GM21737 (cell line): ENCODE data around the gene ATXN7L1.
A peak's percentile ranks its signal among the peaks of the same experiment; 100 is the strongest.

Source experiments
- ATAC-seq: cut with Tn5 transposase; IDR thresholded peaks from one replicate; pipeline ENCODE4 v1.9.1; 2021; ENCODE audit warnings: mild to moderate bottlenecking, moderate library complexity; ENCODE audit not compliant: unreplicated experiment

Gene ATXN7L1

GRCh38 chr7:105830405-105831301 lies 45.7 kb downstream of the ATXN7L1 start:
- no peak for ATAC-seq

DNA sequence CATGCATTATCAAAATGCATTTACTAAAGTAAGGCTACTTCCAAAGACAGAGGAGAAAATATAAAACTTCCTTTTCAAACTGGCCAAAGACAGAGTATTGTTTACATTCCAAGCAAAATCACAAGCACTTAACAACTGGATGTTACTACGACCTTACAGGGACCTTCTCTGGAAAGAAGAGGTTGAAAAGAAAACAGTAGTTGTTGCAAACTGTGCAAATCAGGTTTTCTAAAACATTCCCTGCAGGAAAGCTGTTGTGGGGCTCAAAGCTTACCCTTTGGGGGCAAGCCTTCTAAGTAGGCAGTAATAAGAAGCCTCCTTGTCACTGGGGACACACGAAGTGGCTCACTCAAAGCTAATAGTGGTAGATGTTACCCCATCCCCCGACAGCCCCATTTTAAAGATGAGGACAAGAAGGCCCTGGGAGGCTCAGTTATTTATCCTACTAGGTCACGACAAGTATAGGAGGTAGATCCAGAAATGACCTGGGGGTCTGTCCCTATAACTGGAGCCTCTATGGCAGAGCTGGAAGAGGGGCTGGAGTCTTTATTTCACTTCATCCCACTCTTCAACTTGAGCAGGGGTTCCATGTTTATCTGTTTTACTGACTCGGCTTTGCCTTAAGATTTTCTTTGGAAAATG lies 46.6 kb downstream of the ATXN7L1 start:
- ATAC-seq: no peak

- ATAC-seq: no peak
These were observed 48.3 kb downstream of the ATXN7L1 start for GRCh38 chr7:105828141-105828540.

DNA sequence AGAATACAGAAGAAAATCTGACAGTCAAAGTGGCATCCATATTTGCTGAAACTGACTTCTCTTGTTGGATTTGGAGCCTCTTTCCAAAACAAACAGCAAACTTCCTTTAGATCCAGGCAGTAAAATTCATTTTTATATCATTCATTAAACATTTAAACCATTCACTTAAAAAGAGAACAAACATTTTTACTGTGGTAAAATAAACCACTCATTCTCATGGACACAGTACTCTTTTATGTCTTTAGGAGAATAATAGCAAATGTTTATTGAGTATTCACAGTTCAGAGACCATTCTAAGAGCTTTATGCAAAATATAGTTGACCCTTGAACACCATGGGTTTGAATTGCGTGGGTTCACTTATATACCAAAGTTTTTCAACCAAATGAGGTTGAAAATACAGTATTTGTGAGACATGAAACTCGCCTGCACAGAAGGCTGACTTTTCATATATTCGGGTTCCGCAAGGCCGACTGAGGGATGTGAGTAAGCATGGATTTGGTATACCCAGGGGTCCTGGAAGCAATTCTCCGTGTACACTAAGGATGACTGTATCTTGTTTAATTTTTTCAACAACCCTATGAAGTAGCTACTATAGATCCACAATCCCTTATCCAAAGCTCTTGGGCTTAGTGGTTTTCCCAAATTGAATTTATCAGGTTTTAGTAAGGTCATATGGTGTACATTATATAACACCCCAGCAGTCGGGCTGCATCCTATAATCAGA lies 49.1 kb downstream of the ATXN7L1 start:
- no peak for ATAC-seq

- no peak for ATAC-seq
These were observed 50.3 kb downstream of the ATXN7L1 start for GRCh38 chr7:105826143-105826542.

DNA sequence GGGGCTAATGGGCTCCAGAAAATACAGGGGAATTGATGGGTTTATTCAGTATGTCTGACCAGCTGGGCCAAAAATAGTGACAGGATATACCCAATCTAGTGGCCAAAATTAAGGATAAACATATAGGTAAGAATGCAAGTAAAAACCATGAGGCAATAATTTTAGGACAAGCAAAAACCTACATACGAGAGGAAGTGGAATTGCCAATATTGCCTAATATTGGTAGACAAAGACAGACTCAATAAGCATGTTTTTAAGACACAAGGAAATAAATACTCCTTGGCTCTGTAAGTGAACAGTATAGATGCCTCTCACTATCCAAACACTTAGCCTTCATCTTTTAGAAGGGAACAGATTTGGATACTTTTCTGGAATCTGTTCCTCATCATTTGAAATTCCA lies 51.0 kb downstream of the ATXN7L1 start:
- ATAC-seq: no peak

DNA sequence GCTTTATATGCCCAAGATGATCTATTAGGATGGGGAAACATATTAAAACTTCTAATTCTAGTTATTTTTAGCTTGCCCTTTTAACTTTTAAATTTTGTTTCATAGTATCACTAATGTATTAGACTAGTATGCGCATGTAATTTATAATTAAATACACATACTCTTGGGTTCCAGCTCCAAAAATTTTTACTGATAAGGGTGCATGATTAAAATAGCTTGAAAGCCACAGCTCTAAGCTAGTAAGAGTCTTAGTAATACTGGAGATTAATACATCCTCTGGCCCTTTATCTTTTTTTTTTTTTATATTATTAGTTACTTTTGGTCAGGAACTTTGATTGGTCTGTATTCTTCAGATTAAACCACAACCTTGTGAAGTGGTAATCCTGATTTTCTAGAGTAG lies 53.6 kb downstream of the ATXN7L1 start:
- no peak for ATAC-seq

DNA sequence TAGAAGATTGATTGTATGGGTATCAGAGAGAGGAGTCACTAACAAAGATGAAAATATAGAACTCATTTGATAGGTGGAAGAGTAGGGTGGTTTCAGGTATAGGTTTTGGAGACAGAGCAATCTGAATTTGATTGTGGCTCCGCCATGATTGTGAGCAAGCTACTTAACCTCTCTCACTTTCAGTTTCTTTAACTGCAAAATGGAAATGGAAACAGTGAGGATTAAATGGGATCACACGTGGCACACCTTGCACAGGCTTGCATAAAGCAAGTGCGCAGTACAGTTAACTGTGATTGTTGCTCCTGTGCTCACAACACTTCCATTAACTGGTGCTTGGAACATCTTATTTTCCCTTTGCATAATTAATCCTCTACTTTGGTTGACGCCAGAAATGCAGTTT lies 54.9 kb downstream of the ATXN7L1 start:
- no peak for ATAC-seq

- no peak for ATAC-seq
These were observed 55.9 kb downstream of the ATXN7L1 start for GRCh38 chr7:105820363-105821066.

DNA sequence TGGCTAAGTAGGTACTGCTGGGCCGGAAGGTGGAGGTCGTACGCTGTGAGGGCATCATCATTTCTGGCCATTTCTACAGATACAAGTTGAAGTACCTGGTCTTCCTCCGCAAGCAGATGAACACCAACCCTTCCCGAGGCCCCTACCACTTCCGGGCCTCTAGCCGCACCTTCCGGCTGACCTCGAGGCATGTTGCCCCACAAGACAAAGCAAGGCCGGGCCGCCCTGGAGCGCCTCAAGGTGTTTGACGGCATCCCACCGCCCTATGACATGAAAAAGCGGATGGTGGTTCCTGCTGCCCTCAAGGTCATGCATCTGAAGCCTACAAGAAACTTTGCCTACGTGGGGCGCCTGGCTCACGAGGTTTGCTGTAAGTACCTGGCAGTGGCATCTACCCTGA lies 56.8 kb downstream of the ATXN7L1 start:
- ATAC-seq: no peak

- ATAC-seq: no peak
These were observed 59.3 kb downstream of the ATXN7L1 start for GRCh38 chr7:105816954-105817615.

- no peak for ATAC-seq
These were observed 60.0 kb downstream of the ATXN7L1 start for GRCh38 chr7:105816266-105816843.

DNA sequence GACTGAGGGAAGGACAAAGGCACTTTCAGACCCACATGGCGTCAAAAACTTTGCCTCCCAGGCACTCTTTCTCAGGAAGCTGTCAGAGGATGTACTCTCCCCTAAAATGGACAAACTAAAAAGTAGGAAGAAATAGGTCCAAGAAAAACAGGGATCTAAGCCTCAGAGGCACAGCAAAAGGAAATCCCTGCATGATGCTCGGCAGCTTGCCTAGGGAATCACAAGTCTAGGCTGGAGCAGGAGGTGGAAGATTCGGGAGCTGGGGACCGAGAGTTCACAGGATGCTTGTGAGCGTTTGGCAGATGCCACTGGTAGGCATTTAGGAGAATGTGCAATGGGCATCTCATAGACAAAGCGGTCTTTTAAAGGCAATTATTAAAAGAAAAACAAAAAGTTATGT lies 60.8 kb downstream of the ATXN7L1 start:
- ATAC-seq: no peak

DNA sequence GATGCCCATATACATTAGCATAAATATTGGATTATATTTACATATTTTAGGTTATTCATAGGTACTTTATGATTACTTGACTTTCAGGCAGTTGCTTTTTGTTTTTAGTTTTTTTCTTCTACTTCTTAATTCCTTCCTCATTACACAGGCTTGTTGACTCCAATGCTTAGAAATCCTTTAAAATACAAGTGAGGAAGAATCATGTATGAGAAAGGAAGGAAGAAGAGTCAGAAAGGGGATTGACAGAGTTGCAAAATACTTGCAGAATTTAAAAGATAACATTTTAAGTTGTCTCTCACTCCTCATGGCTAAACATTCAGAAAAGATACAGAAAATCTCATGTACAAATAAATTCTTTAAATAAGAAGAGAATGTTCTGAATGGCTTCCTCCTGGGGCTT lies 61.9 kb downstream of the ATXN7L1 start:
- ATAC-seq: no peak

DNA sequence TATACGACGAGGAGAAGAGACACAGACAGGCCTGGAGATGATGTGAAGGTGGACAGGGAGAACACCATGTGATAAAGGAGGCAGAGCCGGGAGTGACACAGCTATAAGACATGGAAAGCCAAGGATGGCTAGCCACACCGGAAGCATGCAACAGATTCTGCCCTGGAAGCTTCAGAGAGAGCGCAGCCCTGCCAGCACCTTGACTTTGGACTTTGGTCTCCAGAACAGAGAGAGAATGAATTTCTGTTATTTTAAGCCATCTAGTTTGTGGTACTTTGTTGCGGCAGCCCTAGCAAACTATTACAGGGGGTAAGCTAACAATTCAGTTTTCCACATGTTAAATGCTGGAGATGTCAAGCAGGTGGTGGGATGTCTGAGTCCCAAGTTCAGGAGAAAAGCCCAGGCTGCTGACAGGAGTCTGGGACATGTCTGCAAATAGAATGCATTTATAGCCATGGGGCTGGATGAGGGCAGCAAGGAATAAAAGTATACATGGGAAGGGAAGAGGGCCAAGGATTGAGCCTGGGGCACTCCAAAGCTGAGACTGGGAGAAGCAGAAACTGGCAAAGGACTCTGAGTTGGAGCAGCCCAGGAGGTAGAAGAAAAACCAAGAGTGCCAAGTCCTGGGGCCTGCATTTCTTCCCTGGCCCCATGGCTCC lies 65.1 kb downstream of the ATXN7L1 start:
- ATAC-seq: no peak

DNA sequence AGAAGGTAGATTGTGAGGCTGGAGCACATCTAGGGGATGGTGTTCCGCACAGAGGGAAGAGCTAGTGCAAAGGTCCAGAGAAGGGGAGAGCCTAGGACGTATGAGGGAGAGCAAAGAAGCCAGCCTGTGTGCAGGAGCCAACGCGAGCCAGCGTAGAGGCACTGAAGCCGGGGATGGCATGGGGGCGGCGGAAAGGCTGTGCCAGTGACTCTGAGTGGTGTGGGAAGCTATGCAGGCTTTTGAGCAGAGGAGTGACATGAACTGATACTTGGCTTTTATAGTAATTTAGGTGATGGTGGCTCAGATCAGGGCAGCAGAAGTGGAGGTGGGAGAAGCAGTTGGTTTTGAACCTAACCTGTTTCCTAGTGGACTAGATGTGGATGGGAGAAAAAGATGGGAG lies 65.8 kb downstream of the ATXN7L1 start:
- ATAC-seq: no peak

- ATAC-seq: peak; percentile 98
These were observed 67.5 kb downstream of the ATXN7L1 start for GRCh38 chr7:105808703-105809590.

- ATAC-seq: no peak
These were observed 68.2 kb downstream of the ATXN7L1 start for GRCh38 chr7:105808209-105808608.

- no peak for ATAC-seq
These were observed 69.0 kb downstream of the ATXN7L1 start for GRCh38 chr7:105807448-105807762.
